ENCODE data around the gene VPS35L.

DNA sequence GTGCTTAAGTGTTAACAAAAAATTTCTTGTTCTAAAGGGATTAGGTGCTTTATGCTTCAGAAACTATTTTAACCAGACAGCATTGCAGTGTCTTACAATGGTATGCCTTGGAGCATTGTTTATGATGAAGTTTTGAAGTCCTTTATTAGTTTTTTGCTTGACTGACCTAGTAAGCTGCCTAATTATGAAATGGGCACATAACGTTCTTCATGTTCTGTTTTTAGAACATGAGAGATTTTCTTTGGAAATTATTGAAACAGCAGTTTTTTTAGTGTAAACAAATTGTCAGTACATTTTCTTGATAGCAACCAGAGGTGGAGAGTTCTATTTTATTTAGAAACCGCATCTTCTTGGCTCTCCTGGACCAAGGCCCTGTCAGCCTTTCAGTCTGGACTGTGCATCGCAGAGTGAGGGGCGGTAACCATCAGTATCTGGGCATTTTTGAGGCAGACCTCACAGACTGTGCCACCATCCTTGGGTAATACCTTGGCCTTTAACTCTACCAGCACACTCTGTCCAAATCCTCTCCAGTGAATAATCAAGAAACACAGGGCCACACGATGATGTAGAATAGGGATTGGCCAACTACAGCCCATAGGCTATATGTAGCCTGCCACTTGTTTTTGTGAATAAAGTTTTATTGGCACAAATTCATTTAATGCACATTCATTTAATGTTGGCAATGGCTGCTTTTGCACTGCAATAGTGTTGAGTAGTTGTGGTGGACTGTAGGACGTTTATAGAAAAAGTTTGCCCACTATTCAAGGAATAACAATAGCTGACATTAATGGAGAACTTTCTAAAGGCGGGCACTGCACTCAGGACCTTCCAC lies 81.1 kb downstream of the VPS35L start:
- TF ChIP-seq POLR2A (IDR thresholded peaks at IDR 0.05; ENCODE audit: low read length) (no peak), GATA1 (IDR thresholded peaks at IDR 0.05; ENCODE audit: low read depth, low read length) (no peak)
